ENCODE data around the gene KLHL35.
"Not testable (repeated sequence)": the region's sequence is repeated elsewhere in the genome, so short reads cannot be mapped to it uniquely, and the experiment has no call there.

KLHL35 gene

GRCh38 chr11:75387736-75388294, 45.2 kb downstream of the KLHL35 start:
- DNase-seq: no peak

GRCh38 chr11:75386942-75387630, 45.9 kb downstream of the KLHL35 start:
- DNase-seq: no peak

- peak; percentile 78 for DNase-seq
Measured at GRCh38 chr11:75384438-75385080, 48.4 kb downstream of the KLHL35 start.

GRCh38 chr11:75383246-75383645, 49.8 kb downstream of the KLHL35 start:
- no peak for DNase-seq

- no peak for DNase-seq
Measured at GRCh38 chr11:75380716-75381420, 52.1 kb downstream of the KLHL35 start.

GRCh38 chr11:75380245-75380644, 52.8 kb downstream of the KLHL35 start:
- DNase-seq: no peak

- DNase-seq: not testable (repeated sequence)
Measured at GRCh38 chr11:75378776-75379175, 54.2 kb downstream of the KLHL35 start.

- DNase-seq: no peak
Measured at GRCh38 chr11:75376175-75376574, 56.8 kb downstream of the KLHL35 start.

- DNase-seq: no peak
Measured at GRCh38 chr11:75375626-75376025, 57.4 kb downstream of the KLHL35 start.

GRCh38 chr11:75374646-75375045, 58.4 kb downstream of the KLHL35 start:
- DNase-seq: no peak

- no peak for DNase-seq
Measured at GRCh38 chr11:75373201-75373600, 59.8 kb downstream of the KLHL35 start.
